B cell (primary cell): ENCODE results near the gene PDE6A. TPM values are rescaled to one million over a fixed set of nuclear protein-coding genes. Genes with fewer than 3 reads are reported as not detected.
A peak's percentile ranks its signal among the peaks of the same experiment; 100 is the strongest.

ENCODE experiments used
- ATAC-seq: fragments of 200-7000 bp; cut with Tn5 transposase; one replicate; pipeline ENCODE4 v1.10.0; 2021; ENCODE audit warnings: low read depth, mild to moderate bottlenecking, moderate number of reproducible peaks, moderate library complexity
- CTCF ChIA-PET: fragments of 350-600 bp; sonication (Branson Sonifier 250); formaldehyde crosslinking; loops from one replicate; lab custom pipeline; 2021; ENCODE audit warnings: antibody characterized with exemption, inconsistent platforms; lab: Charles Lee
- POLR2A ChIA-PET: fragments of 350-600 bp; sonication (Branson Sonifier 250); formaldehyde crosslinking; loops from one replicate; lab custom pipeline; 2021; ENCODE audit warnings: antibody characterized with exemption; lab: Charles Lee
- DNase-seq: peaks from one replicate; pipeline ENCODE4 v3.0.0; 2013
- H2AFZ ChIP-seq: 2 replicates; pipeline ENCODE4 v1.6.1; 2012; ENCODE audit warnings: mild to moderate bottlenecking, low read depth, low read length; ENCODE audit not compliant: insufficient read depth, poor library complexity, severe bottlenecking
- H3K27ac ChIP-seq, 2 donors: 1 replicate in 1 of 2; 2 replicates in 1 of 2; pipeline ENCODE4 v1.5.1; 2012 to 2013; ENCODE audit warnings: low read length in 2 of 2, mild to moderate bottlenecking in 2 of 2, moderate library complexity in 1 of 2
- H3K27me3 ChIP-seq, 4 experiments: fragments of 200-600 bp in 1 of 4; sonication (generic) in 1 of 4; replicated peaks in 1 of 4; 1 replicate in 2 of 4; 2 replicates in 2 of 4; pipeline versions ENCODE4 v1.6.1 to v1.7.0; 2013 to 2016; ENCODE audit warnings: low read length in 3 of 4, mild to moderate bottlenecking in 2 of 4, mixed read lengths in 1 of 4, moderate library complexity in 1 of 4; ENCODE audit not compliant: insufficient read depth in 4 of 4, control insufficient read depth in 3 of 4; ENCODE audit errors: control extremely low read depth in 1 of 4
- H3K36me3 ChIP-seq, 2 experiments: replicated peaks in 1 of 2; 1 replicate in 1 of 2; 2 replicates in 1 of 2; pipeline versions ENCODE4 v1.6.1 to v1.7.1; 2013; ENCODE audit warnings: low read length in 1 of 2; ENCODE audit not compliant: insufficient read depth in 2 of 2, control insufficient read depth in 1 of 2; ENCODE audit errors: control extremely low read depth in 1 of 2, extremely low read depth in 1 of 2
- H3K4me1 ChIP-seq, 2 donors: fragments of 200-600 bp in 1 of 2; sonication (generic) in 1 of 2; 1 replicate in 1 of 2; 2 replicates in 1 of 2; pipeline versions ENCODE4 v1.5.1 to v1.6.1; 2013 to 2017; ENCODE audit warnings: low read length in 2 of 2; ENCODE audit not compliant: control insufficient read depth in 2 of 2, insufficient read depth in 2 of 2
- H3K4me2 ChIP-seq: replicated peaks from 2 replicates; pipeline ENCODE3; 2012; ENCODE audit warnings: mild to moderate bottlenecking, low read depth, low read length; ENCODE audit not compliant: poor library complexity, severe bottlenecking
- H3K4me3 ChIP-seq, 5 experiments: fragments of 200-600 bp in 1 of 5; sonication (generic) in 1 of 5; 1 replicate in 3 of 5; 2 replicates in 2 of 5; pipeline versions ENCODE4 v1.5.1 to v1.7.0; 2011 to 2016; ENCODE audit warnings: low read length in 4 of 5, mild to moderate bottlenecking in 4 of 5, low read depth in 2 of 5, control low read depth in 1 of 5, moderate library complexity in 1 of 5; ENCODE audit not compliant: insufficient read depth in 1 of 5; ENCODE audit errors: control extremely low read depth in 1 of 5, extremely low read depth in 1 of 5
- H3K79me2 ChIP-seq: fragments of 200-600 bp; sonication (generic); one replicate; pipeline ENCODE4 v1.6.0; 2016; ENCODE audit warnings: low read length; ENCODE audit not compliant: control insufficient read depth, insufficient read depth
- H3K9ac ChIP-seq: fragments of 200-600 bp; sonication (generic); 2 replicates; pipeline ENCODE4 v1.6.1; 2017; ENCODE audit warnings: mild to moderate bottlenecking, low read length, moderate library complexity
- H3K9me3 ChIP-seq, 3 donors: one replicate each; pipeline versions ENCODE4 v1.6.1 to v1.7.1; 2013; ENCODE audit warnings: low read length in 2 of 3; ENCODE audit not compliant: control insufficient read depth in 2 of 3, insufficient read depth in 1 of 3; ENCODE audit errors: control extremely low read depth in 1 of 3
- H4K20me1 ChIP-seq: 2 replicates; pipeline ENCODE4 v1.6.0; 2012; ENCODE audit warnings: mild to moderate bottlenecking, low read length; ENCODE audit not compliant: insufficient read depth, control insufficient read depth, poor library complexity, severe bottlenecking
- H3K27ac Mint-ChIP-seq: one replicate; pipeline ENCODE4 v1.8.0; 2021; ENCODE audit warnings: mixed read lengths
- H3K27me3 Mint-ChIP-seq: one replicate; pipeline ENCODE4 v1.8.0; 2021; ENCODE audit warnings: mixed read lengths
- H3K4me1 Mint-ChIP-seq: one replicate; pipeline ENCODE4 v1.8.0; 2021; ENCODE audit warnings: mixed read lengths
- H3K4me3 Mint-ChIP-seq: one replicate; pipeline ENCODE4 v1.8.0; 2021; ENCODE audit warnings: mixed read lengths
- H3K9me3 Mint-ChIP-seq: one replicate; pipeline ENCODE4 v1.8.0; 2022; ENCODE audit warnings: mixed read lengths; ENCODE audit not compliant: insufficient read depth
- CTCF ChIP-seq: fragments of 200-600 bp; IDR thresholded peaks from one replicate; pipeline ENCODE4 v1.8.0; 2022; ENCODE audit warnings: antibody characterized with exemption, mild to moderate bottlenecking
- EZH2 ChIP-seq: IDR thresholded peaks from 2 replicates; pipeline ENCODE4 v1.6.1; 2012; ENCODE audit warnings: borderline replicate concordance, low read depth, mild to moderate bottlenecking, moderate library complexity, low read length; ENCODE audit not compliant: insufficient read depth, poor library complexity, severe bottlenecking
- WGBS: methylation state at CpG from one replicate; pipeline ENCODE4 v1.1.5; 2013; ENCODE audit warnings: missing lambda C conversion rate; ENCODE audit not compliant: insufficient coverage; 5-methylcytosine and 5-hydroxymethylcytosine counted together
- intact Hi-C: fragments of 100-400 bp; cut with micrococcal nuclease; formaldehyde crosslinking; loops from one replicate; pipeline ENCODE4 v1.10.0; 2022
- polyA plus RNA-seq: library from polyadenylated mRNA; depleted of rRNA; stranded (reverse); fragments of >200 nt; gene quantifications from 2 replicates; pipeline ENCODE4 v1.2.3, GENCODE V29; 2012
- total RNA-seq, 2 donors: library from RNA; stranded (reverse); fragments of 120-200 nt in 1 of 2; gene quantifications; 1 replicate in 1 of 2; 2 replicates in 1 of 2; pipeline versions ENCODE4 v1.2.3 to v1.2.4, GENCODE V29; 2013 to 2022

Gene PDE6A
- total and polyA plus RNA-seq, 2 donors (not counting 1 experiment from before 2014, with no cell fraction given): not detected

- Histone ChIP-seq H3K27me3 (no peaks in the 10 kb centered on the region), H2AFZ (no peak overlapping the region), H3K9ac (no peak overlapping the region), H3K27ac (no peak overlapping the region), H3K4me2 (no peak overlapping the region), H3K4me3 (no peak overlapping the region), H3K79me2 (no peaks in the 10 kb centered on the region), H3K9me3 (no peaks in the 10 kb centered on the region), H3K36me3 (peaks cover 0 to 9% of the 10 kb centered on the region in 2 experiments), H4K20me1 (no peaks in the 10 kb centered on the region), H3K4me1 (no peaks in the 10 kb centered on the region)
- H3K27me3 Mint-ChIP-seq: no peaks in the 10 kb centered on the region
- H3K4me3 Mint-ChIP-seq: no peak overlapping the region
- POLR2A ChIA-PET: interaction anchor here (0.5 to 1.1 kb wide), 2 partner anchors 9 to 159 kb away, joined by 4 read pairs; partner anchors contain the start of genes HMGXB3 and TIGD6
- H3K9me3 Mint-ChIP-seq: no peaks in the 10 kb centered on the region
- H3K27ac Mint-ChIP-seq: no peak overlapping the region
- no peaks in the 10 kb centered on the region for H3K4me1 Mint-ChIP-seq
- 67% methylated on average over 2 of the region's 4 CpGs for WGBS
- ATAC-seq (peak; percentile 97), DNase-seq (peak; percentile 77)
- TF ChIP-seq CTCF (peak; percentile 97), EZH2 (no peak)
- CTCF ChIA-PET: interaction anchor here (0.6 to 5.2 kb wide), 29 partner anchors 9 to 383 kb away, joined by 3 to 194 read pairs (median 4); partner anchors contain the start of genes HMGXB3, SLC26A2 and TIGD6
- intact Hi-C loops: loop anchor here (1.0 to 10.0 kb wide), 3 partner anchors 10 to 636 kb away; partner anchors contain the start of genes HMGXB3, PCYOX1L and TIGD6
Measured at GRCh38 chr5:149990518-149991376, 46.2 kb upstream of the PDE6A start.

- Histone ChIP-seq H3K4me1 (no peaks in the 10 kb centered on the region), H3K9ac (no peak overlapping the region), H4K20me1 (no peaks in the 10 kb centered on the region), H3K79me2 (no peaks in the 10 kb centered on the region), H3K4me2 (no peak overlapping the region), H3K36me3 (peaks cover 0 to 4% of the 10 kb centered on the region in 2 experiments), H3K9me3 (no peaks in the 10 kb centered on the region), H3K27ac (no peak overlapping the region), H3K27me3 (no peaks in the 10 kb centered on the region), H3K4me3 (no peak overlapping the region), H2AFZ (no peak overlapping the region)
- Mint-ChIP-seq H3K27me3 (no peaks in the 10 kb centered on the region), H3K27ac (no peak overlapping the region), H3K4me3 (no peak overlapping the region), H3K9me3 (no peaks in the 10 kb centered on the region), H3K4me1 (no peaks in the 10 kb centered on the region)
- DNase-seq: no peak
- ATAC-seq: no peak
- intact Hi-C loops: no loop called here
- ChIA-PET POLR2A (no interaction called here), CTCF (interaction anchor here (1.2 kb wide), 1 partner anchor 136 kb away, joined by 7 read pairs; no protein-coding TSS in a partner anchor)
- 100% methylated on average over 4 of the region's 5 CpGs for WGBS
- TF ChIP-seq CTCF: no peak
- no peak for TF ChIP-seq EZH2
Measured at GRCh38 chr5:149988126-149988525, 43.5 kb upstream of the PDE6A start.
